Measurements from ENCODE around the gene KCNJ15. TPM values are rescaled to one million over a fixed set of nuclear protein-coding genes. Genes with fewer than 3 reads are reported as not detected.

Gene KCNJ15
- total RNA-seq, 2 donors from 2014 or later = 0.33 to 1.3 TPM

DNA sequence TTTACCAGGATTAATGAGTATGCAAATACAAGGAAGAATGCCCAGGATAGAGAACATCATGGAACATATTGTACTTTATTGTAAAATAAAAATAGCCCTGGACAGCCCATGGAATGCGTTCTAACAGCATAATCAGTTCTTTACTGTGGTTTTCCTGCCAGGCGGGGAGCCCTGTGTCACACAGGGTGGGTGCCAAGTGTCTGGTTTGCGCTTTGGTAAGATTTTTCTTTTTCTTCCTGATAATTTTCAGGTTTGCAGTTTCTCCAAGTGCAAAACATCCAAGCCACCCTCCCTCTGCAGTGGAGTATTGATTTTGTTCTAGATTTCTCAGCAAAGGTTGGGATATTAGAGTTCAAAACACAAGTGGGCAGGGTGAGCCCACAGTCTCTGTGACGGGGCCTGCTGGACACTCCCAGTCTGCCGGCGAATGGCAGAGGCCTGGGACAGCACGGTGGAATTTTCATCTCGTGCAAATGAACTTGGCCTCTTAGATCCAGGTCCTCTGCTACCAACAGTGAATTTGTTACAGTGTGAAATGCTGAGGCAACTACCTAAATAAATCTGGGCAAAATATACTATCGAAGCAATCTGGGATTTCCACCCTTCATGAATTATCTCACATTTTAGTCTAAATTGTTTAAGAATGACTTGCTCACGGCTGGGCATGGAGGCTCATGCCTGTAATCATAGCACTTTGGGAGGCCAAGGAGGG lies 15.6 kb upstream of the KCNJ15 start:
- H3K9me3 ChIP-seq = no peaks in the 10 kb centered on the region
- TF ChIP-seq, protein P1, sequence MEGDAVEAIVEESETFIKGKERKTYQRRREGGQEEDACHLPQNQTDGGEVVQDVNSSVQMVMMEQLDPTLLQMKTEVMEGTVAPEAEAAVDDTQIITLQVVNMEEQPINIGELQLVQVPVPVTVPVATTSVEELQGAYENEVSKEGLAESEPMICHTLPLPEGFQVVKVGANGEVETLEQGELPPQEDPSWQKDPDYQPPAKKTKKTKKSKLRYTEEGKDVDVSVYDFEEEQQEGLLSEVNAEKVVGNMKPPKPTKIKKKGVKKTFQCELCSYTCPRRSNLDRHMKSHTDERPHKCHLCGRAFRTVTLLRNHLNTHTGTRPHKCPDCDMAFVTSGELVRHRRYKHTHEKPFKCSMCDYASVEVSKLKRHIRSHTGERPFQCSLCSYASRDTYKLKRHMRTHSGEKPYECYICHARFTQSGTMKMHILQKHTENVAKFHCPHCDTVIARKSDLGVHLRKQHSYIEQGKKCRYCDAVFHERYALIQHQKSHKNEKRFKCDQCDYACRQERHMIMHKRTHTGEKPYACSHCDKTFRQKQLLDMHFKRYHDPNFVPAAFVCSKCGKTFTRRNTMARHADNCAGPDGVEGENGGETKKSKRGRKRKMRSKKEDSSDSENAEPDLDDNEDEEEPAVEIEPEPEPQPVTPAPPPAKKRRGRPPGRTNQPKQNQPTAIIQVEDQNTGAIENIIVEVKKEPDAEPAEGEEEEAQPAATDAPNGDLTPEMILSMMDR (IDR thresholded peaks at IDR 0.05) = no peak
- H3K4me1 ChIP-seq = peaks cover 0 to 22% of the 10 kb centered on the region in 2 donors
- no peak for DNase-seq (ENCODE audit: low spot score)
- H3K4me3 ChIP-seq = no peak overlapping the region
- H3K36me3 ChIP-seq = no peaks in the 10 kb centered on the region
- no peaks in the 10 kb centered on the region for H3K27me3 ChIP-seq
- peak overlapping the region; percentile 52 to 88 for H3K27ac ChIP-seq

DNA sequence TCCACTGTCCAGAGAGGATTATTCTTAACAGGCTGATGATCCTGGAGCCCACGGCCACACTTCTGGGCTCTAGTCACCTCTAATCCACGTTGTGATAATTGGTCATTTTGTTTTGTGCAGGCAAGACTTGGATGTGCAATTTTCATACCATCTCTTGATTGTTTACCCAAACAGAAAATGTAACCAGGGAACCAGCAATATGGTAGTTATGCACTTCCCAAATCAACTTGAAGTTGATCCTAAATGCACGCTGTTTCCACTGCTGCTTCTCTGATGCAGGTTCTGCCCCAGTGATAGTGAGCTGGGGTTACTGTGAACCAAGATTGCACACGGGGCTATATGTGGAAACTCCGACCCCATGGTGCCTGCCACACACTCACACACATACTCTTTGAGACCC lies 14.7 kb upstream of the KCNJ15 start:
- Histone ChIP-seq H3K9me3 (no peaks in the 10 kb centered on the region), H3K4me1 (peaks cover 0 to 22% of the 10 kb centered on the region in 2 donors), H3K36me3 (no peaks in the 10 kb centered on the region), H3K27me3 (no peaks in the 10 kb centered on the region), H3K27ac (peak overlapping the region in 1 of 2 donors; percentile 88), H3K4me3 (no peak overlapping the region)
- TF ChIP-seq, protein P1 (IDR thresholded peaks at IDR 0.05) = no peak
- no peak for DNase-seq (ENCODE audit: low spot score)

DNA sequence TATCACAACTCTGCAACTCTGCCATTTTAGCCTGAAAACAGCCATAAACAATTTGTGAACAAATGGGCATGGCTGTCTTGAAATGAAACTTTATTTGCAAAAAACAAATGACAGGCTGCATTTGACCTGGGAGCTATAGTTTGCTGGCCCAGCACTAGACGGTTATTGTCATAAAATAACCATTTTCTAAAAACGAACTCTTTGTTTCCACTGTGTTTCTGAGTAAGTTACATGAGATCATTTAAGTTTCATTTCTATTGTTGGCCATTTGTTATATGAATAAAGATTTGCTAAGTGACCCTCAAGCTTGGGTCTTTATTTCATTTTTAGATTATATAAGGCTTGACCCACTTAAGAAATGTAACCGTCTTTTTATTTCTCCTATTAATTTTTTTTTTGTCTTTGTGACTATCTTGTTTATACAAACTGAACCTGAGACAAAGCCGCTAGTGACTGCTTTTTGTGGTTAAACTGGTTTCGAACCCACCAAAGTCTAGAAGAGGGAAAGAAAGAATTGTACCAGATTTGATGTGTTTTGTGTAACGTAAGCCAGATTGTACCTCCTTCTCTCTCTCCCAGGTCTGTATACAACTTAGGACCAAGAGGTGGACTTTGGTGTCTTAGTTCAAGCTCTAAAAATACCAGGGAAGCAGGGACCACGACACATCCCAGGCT lies 12.9 kb upstream of the KCNJ15 start:
- H3K4me3 ChIP-seq = no peak overlapping the region
- H3K36me3 ChIP-seq = no peaks in the 10 kb centered on the region
- TF ChIP-seq, protein P1 (IDR thresholded peaks at IDR 0.05) = no peak
- H3K27ac ChIP-seq = no peak overlapping the region
- H3K4me1 ChIP-seq = peaks cover 0 to 20% of the 10 kb centered on the region in 2 donors
- no peaks in the 10 kb centered on the region for H3K9me3 ChIP-seq
- DNase-seq (ENCODE audit: low spot score) = no peak
- H3K27me3 ChIP-seq = no peaks in the 10 kb centered on the region

DNA sequence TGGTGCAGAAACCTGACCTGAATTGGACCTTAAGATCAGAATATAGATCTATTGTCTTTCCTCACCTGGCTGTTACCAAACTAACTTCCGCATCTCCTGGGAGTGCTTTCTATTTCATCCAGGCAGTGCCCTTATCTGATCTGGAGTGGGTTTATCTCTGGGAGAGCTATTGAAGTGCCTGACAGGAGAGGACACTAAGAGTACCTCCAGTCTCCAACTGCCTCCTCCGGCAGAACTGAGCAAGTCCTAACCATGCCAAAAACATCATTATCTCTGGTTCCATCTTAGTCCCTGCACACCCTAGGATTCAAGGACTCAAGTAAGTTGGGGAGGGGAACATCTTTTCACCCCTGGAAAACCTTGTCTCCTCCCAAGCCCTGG lies 12.4 kb upstream of the KCNJ15 start:
- Histone ChIP-seq H3K36me3 (no peaks in the 10 kb centered on the region), H3K27ac (no peak overlapping the region), H3K4me1 (peaks cover 0 to 17% of the 10 kb centered on the region in 2 donors), H3K4me3 (no peak overlapping the region), H3K27me3 (no peaks in the 10 kb centered on the region), H3K9me3 (no peaks in the 10 kb centered on the region)
- no peak for DNase-seq (ENCODE audit: low spot score)
- TF ChIP-seq, protein P1 (IDR thresholded peaks at IDR 0.05) = no peak

DNA sequence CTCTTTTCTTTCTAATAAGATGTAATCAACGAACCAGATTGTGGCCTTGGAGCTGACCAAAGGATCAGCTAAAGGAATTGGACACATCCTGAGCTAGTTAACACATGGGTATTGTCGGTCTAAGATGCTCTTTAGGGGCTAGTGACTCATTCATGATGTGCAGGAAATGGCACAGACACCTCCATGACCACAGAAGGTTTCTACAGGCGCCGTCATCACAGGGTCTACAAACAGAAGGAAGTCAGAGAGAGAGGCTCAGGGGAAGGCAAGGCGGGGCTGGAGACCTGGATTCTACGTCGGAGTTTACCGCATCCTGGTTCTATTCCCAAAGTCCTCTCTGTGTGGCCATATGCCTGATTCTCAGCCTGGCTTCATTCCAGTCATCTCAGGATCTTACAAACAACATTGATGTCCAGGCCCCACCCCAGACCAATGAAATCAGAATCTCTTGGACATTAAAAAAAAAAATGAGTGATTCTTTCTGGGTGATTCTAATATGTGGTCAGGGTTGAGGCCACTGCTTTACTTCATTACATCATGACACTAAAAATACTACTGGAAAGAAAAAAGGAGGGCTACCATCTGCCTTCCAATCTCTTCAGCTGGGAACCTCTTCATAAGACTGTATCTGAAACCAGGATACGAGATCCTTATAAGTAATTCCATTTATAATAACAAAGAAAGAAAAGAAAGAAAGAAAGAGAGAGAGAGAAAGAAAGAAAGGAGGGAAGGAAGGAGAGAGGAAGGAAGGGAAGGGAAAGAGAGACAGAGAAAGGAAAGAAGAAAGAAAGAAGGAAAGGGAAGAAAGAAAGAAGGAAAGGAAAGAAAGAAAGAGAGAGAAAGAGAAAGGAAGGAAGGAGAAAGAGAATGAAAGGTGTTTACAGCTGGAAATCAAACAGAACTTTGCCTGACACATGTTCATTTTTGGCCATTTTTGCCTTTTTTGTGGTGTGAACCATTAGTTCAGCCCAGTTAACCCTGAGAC lies 11.6 kb upstream of the KCNJ15 start:
- H3K4me3 ChIP-seq = no peak overlapping the region
- TF ChIP-seq, protein P1 (IDR thresholded peaks at IDR 0.05) = no peak
- H3K36me3 ChIP-seq = no peaks in the 10 kb centered on the region
- H3K27me3 ChIP-seq = no peaks in the 10 kb centered on the region
- no peak overlapping the region for H3K27ac ChIP-seq
- no peak for DNase-seq (ENCODE audit: low spot score)
- H3K4me1 ChIP-seq = peaks cover 0 to 17% of the 10 kb centered on the region in 2 donors
- H3K9me3 ChIP-seq = no peaks in the 10 kb centered on the region

Measured in right atrium auricular region (tissue), 2 donors.